ENCODE measurements around the gene NTM.

The NTM gene

DNA sequence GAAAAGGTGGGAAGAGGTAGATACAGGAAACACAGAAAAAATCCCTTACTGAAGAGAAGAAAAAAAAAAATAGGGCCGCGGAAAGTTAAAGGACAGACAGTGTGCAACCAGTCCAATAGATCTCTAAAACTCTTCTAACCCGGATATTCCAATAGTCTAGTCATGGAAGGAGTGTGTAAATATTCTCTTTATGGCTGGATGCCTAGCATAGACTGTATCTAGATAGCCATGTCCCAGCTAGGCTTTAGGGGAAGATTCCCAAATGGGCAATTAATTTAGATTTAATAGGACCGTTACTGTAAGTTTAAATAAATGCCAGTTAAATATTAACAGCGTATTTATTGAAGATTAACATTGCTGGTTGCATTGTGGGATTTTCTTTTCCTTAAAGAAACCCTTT is 532.7 kb downstream of the NTM start:
- H4K20me1 ChIP-seq (ENCODE audit: insufficient read depth, low read length, poor library complexity, severe bottlenecking): no peaks in the 10 kb centered on the region
- H3K4me3 ChIP-seq (ENCODE audit: low read length, poor library complexity, severe bottlenecking): no peak overlapping the region
- no peaks in the 10 kb centered on the region for H3K4me1 ChIP-seq (ENCODE audit: insufficient read depth, low read length, poor library complexity, severe bottlenecking)
- no peak overlapping the region for H3K9ac ChIP-seq (ENCODE audit: low read depth, low read length, poor library complexity, severe bottlenecking)
- no peak for TF ChIP-seq EZH2phosphoT487 (IDR thresholded peaks at IDR 0.05; ENCODE audit: borderline replicate concordance)
- no peak for TF ChIP-seq CTCF (conservative IDR thresholded peaks at IDR 0.05; ENCODE audit: low read length)
- H3K36me3 ChIP-seq (ENCODE audit: insufficient read depth, low read length): no peaks in the 10 kb centered on the region
- no peak overlapping the region for H3K4me2 ChIP-seq (ENCODE audit: low read depth, low read length, poor library complexity, severe bottlenecking)
- no peaks in the 10 kb centered on the region for H3F3A ChIP-seq (ENCODE audit: low read depth)
- no peaks in the 10 kb centered on the region for H3K9me3 ChIP-seq (ENCODE audit: insufficient read depth, low read depth, low read length)
- no peaks in the 10 kb centered on the region for H3K9me2 ChIP-seq (replicated peaks; ENCODE audit: low read depth, low read length)
- no peaks in the 10 kb centered on the region for H3K27me3 ChIP-seq (ENCODE audit: insufficient read depth, low read length, poor library complexity, severe bottlenecking)
- no peaks in the 10 kb centered on the region for H3K79me2 ChIP-seq (ENCODE audit: insufficient read depth, low read length)
- no peak overlapping the region for H2AFZ ChIP-seq (ENCODE audit: low read length)

- H3K4me1 ChIP-seq (ENCODE audit: insufficient read depth, low read length, poor library complexity, severe bottlenecking): no peaks in the 10 kb centered on the region
- TF ChIP-seq CTCF (conservative IDR thresholded peaks at IDR 0.05; ENCODE audit: low read length): no peak
- TF ChIP-seq EZH2phosphoT487 (IDR thresholded peaks at IDR 0.05; ENCODE audit: borderline replicate concordance): no peak
Measured at GRCh38 chr11:131904756-131905155, 534.3 kb downstream of the NTM start.

GRCh38 chr11:131906963-131907362 is 536.5 kb downstream of the NTM start:
- H3K4me2 ChIP-seq (ENCODE audit: low read depth, low read length, poor library complexity, severe bottlenecking): no peak overlapping the region
- no peak overlapping the region for H3K4me3 ChIP-seq (ENCODE audit: low read length, poor library complexity, severe bottlenecking)
- no peaks in the 10 kb centered on the region for H3K36me3 ChIP-seq (ENCODE audit: insufficient read depth, low read length)
- H3K27me3 ChIP-seq (ENCODE audit: insufficient read depth, low read length, poor library complexity, severe bottlenecking): no peaks in the 10 kb centered on the region
- no peaks in the 10 kb centered on the region for H3F3A ChIP-seq (ENCODE audit: low read depth)
- H3K79me2 ChIP-seq (ENCODE audit: insufficient read depth, low read length): no peaks in the 10 kb centered on the region
- H3K9me2 ChIP-seq (replicated peaks; ENCODE audit: low read depth, low read length): no peaks in the 10 kb centered on the region
- no peak overlapping the region for H2AFZ ChIP-seq (ENCODE audit: low read length)
- H3K9me3 ChIP-seq (ENCODE audit: insufficient read depth, low read depth, low read length): no peaks in the 10 kb centered on the region
- H3K9ac ChIP-seq (ENCODE audit: low read depth, low read length, poor library complexity, severe bottlenecking): no peak overlapping the region
- H3K4me1 ChIP-seq (ENCODE audit: insufficient read depth, low read length, poor library complexity, severe bottlenecking): no peaks in the 10 kb centered on the region
- no peak for TF ChIP-seq EZH2phosphoT487 (IDR thresholded peaks at IDR 0.05; ENCODE audit: borderline replicate concordance)
- no peak for TF ChIP-seq CTCF (conservative IDR thresholded peaks at IDR 0.05; ENCODE audit: low read length)
- no peaks in the 10 kb centered on the region for H4K20me1 ChIP-seq (ENCODE audit: insufficient read depth, low read length, poor library complexity, severe bottlenecking)

More at GRCh38 chr11:131904756-131905155, 534.3 kb downstream of the NTM start:
- no peaks in the 10 kb centered on the region for H3K9me2 ChIP-seq (replicated peaks; ENCODE audit: low read depth, low read length)
- no peak overlapping the region for H2AFZ ChIP-seq (ENCODE audit: low read length)
- no peak overlapping the region for H3K4me2 ChIP-seq (ENCODE audit: low read depth, low read length, poor library complexity, severe bottlenecking)
- no peaks in the 10 kb centered on the region for H4K20me1 ChIP-seq (ENCODE audit: insufficient read depth, low read length, poor library complexity, severe bottlenecking)
- no peaks in the 10 kb centered on the region for H3K27me3 ChIP-seq (ENCODE audit: insufficient read depth, low read length, poor library complexity, severe bottlenecking)
- no peak overlapping the region for H3K9ac ChIP-seq (ENCODE audit: low read depth, low read length, poor library complexity, severe bottlenecking)
- no peaks in the 10 kb centered on the region for H3K36me3 ChIP-seq (ENCODE audit: insufficient read depth, low read length)
- no peaks in the 10 kb centered on the region for H3K79me2 ChIP-seq (ENCODE audit: insufficient read depth, low read length)
- no peaks in the 10 kb centered on the region for H3K9me3 ChIP-seq (ENCODE audit: insufficient read depth, low read depth, low read length)
- no peaks in the 10 kb centered on the region for H3F3A ChIP-seq (ENCODE audit: low read depth)
- H3K4me3 ChIP-seq (ENCODE audit: low read length, poor library complexity, severe bottlenecking): no peak overlapping the region

Measured in Loucy (cell line).